Right lobe of liver (tissue), 6 donors: ENCODE data around the gene SAMMSON. TPM values are rescaled to one million over a fixed set of nuclear protein-coding genes. Genes with fewer than 3 reads are reported as not detected.

Source experiments
- ATAC-seq, 4 donors: fragments of 200-7000 bp; cut with Tn5 transposase; one replicate each; pipeline ENCODE4 v1.9.1; 2020; ENCODE audit warnings: mild to moderate bottlenecking in 4 of 4, moderate library complexity in 4 of 4
- DNase-seq, 3 donors: peaks; one replicate each; pipeline ENCODE4 v3.0.0-alpha.2; 2020
- H3K27ac ChIP-seq, 3 donors: fragments of 200-600 bp; one replicate each; pipeline ENCODE4 v1.8.0; 2022
- H3K27me3 ChIP-seq, 2 donors: fragments of 200-600 bp; one replicate each; pipeline ENCODE4 v1.8.0; 2022
- H3K36me3 ChIP-seq, 4 donors: fragments of 200-600 bp; sonication (generic) in 1 of 4; one replicate each; pipeline versions ENCODE4 v1.5.1 to v1.8.0; 2017 to 2022; ENCODE audit warnings: control low read depth in 1 of 4
- H3K4me1 ChIP-seq, 4 donors: fragments of 200-600 bp; sonication (generic) in 1 of 4; one replicate each; pipeline versions ENCODE4 v1.5.1 to v1.8.0; 2017 to 2022; ENCODE audit warnings: control low read depth in 1 of 4
- H3K4me3 ChIP-seq, 3 donors: fragments of 200-600 bp; one replicate each; pipeline ENCODE4 v1.8.0; 2022
- H3K9me3 ChIP-seq, 4 donors: fragments of 200-600 bp; sonication (generic) in 1 of 4; one replicate each; pipeline versions ENCODE4 v1.5.1 to v1.8.0; 2017 to 2022; ENCODE audit warnings: control low read depth in 1 of 4
- CTCF ChIP-seq, 4 donors: fragments of 200-600 bp in 3 of 4; fragments of 450-650 bp in 1 of 4; IDR thresholded peaks; one replicate each; pipeline versions ENCODE4 v1.5.1 to v1.8.0; 2016 to 2022; ENCODE audit warnings: antibody characterized with exemption in 4 of 4, mild to moderate bottlenecking in 2 of 4
- POLR2A ChIP-seq: fragments of 450-650 bp; IDR thresholded peaks from one replicate; pipeline ENCODE4 v1.6.1; 2017; ENCODE audit warnings: antibody characterized with exemption, mild to moderate bottlenecking
- WGBS: methylation state at CpG from one replicate; pipeline ENCODE4 v1.1.6; 2018; ENCODE audit warnings: low coverage, low lambda C conversion rate; ENCODE audit not compliant: insufficient coverage; ENCODE audit errors: missing lambda C conversion rate; 5-methylcytosine and 5-hydroxymethylcytosine counted together
- intact Hi-C, 2 donors: fragments of 100-400 bp; cut with DNase I; formaldehyde crosslinking; loops; one replicate each; pipeline versions ENCODE4 v1.11.2 to v1.14.1; 2022
- long read RNA-seq: library from polyadenylated mRNA; unstranded; transcript quantifications from one replicate; pipeline ENCODE4 v2.0.0, GENCODE V29; 2019
- total RNA-seq, 6 experiments: library from RNA; depleted of rRNA in 2 of 6; stranded (reverse); fragments of >200 nt in 2 of 6; fragmentation: NEBNext Ultra II Directional in 3 of 6; extraction: Animal tissue kit (Norgen Biotek cat#: 25700) in 3 of 6; gene quantifications; one replicate each; pipeline versions ENCODE4 v1.1.0 to v1.2.4, GENCODE V29; 2016 to 2023
- donor health status: DM: no; HTN: yes; CAD: no.
- donor health status: DM: no; HTN: no; CAD: no.
- donor health status: DM: no; HTN: no; CAD: no.
- donor health status: DM: no; HTN: yes; CAD: no.
- donor health status: DM: no; HTN: yes; CAD: no.

SAMMSON gene
- not detected for total RNA-seq
- long read RNA-seq = 0 reads

- DNase-seq = no peak
- Histone ChIP-seq H3K9me3 (no peaks in the 10 kb centered on the region), H3K27ac (no peak within 1 kb of the TSS), H3K36me3 (no peaks in the 10 kb centered on the region), H3K27me3 (no peaks in the 10 kb centered on the region), H3K4me3 (no peak within 1 kb of the TSS), H3K4me1 (no peaks in the 10 kb centered on the region)
- ATAC-seq = no peak
- TF ChIP-seq CTCF (IDR thresholded peaks at IDR 0.05) = no peak
- TF ChIP-seq POLR2A = no peak
- intact Hi-C loops = no loop called here
- 84% methylated on average over 25 of the region's 29 CpGs for WGBS
Observed at GRCh38 chr3:69999140-70000027, at the start of gene SAMMSON. SAMMSON (plus strand) TSS chr3:69999733.

GRCh38 chr3:69951616-69952015 is 47.9 kb upstream of the SAMMSON start:
- no peaks in the 10 kb centered on the region for H3K9me3 ChIP-seq
- WGBS = 62% methylated on average over 3 of the region's 3 CpGs
- H3K27me3 ChIP-seq = no peaks in the 10 kb centered on the region
- no peak for TF ChIP-seq CTCF (IDR thresholded peaks at IDR 0.05)
- TF ChIP-seq POLR2A = no peak
- intact Hi-C loops = no loop called here
- H3K4me1 ChIP-seq = no peaks in the 10 kb centered on the region
- no peak overlapping the region for H3K27ac ChIP-seq
- no peak for DNase-seq
- H3K4me3 ChIP-seq = no peak overlapping the region
- no peak for ATAC-seq
- no peaks in the 10 kb centered on the region for H3K36me3 ChIP-seq

GRCh38 chr3:69959581-69959980 is 40.0 kb upstream of the SAMMSON start:
- 74% methylated on average over 7 of the region's 7 CpGs for WGBS
- TF ChIP-seq CTCF (IDR thresholded peaks at IDR 0.05) (no peak), POLR2A (no peak)
- intact Hi-C loops = no loop called here
- Histone ChIP-seq H3K27me3 (no peaks in the 10 kb centered on the region), H3K4me1 (no peaks in the 10 kb centered on the region), H3K27ac (no peak overlapping the region), H3K9me3 (no peaks in the 10 kb centered on the region), H3K4me3 (no peak overlapping the region), H3K36me3 (peaks cover 0 to 3% (median 0%) of the 10 kb centered on the region in 4 donors)
- DNase-seq (no peak), ATAC-seq (no peak)

GRCh38 chr3:69961706-69962439 is 37.7 kb upstream of the SAMMSON start:
- Histone ChIP-seq H3K27me3 (no peaks in the 10 kb centered on the region), H3K4me1 (no peaks in the 10 kb centered on the region), H3K36me3 (peaks cover 0 to 3% (median 0%) of the 10 kb centered on the region in 4 donors), H3K4me3 (no peak overlapping the region), H3K9me3 (no peaks in the 10 kb centered on the region), H3K27ac (no peak overlapping the region)
- ATAC-seq (no peak), DNase-seq (no peak)
- no peak for TF ChIP-seq POLR2A
- no peak for TF ChIP-seq CTCF (IDR thresholded peaks at IDR 0.05)
- 89% methylated on average over 5 of the region's 5 CpGs for WGBS
- intact Hi-C loops = no loop called here
